Activated T-helper 1 cell treated with anti-CD3 and anti-CD28 coated beads, Interleukin-2, amount 50 U/mL, for 16 hours (primary cell): ENCODE data around the gene TMC4.
A peak's percentile ranks its signal among the peaks of the same experiment; 100 is the strongest.

Experiments
- DNase-seq, 2 donors: peaks; one replicate each; pipeline ENCODE4 v3.0.0-alpha.2; 2020; ENCODE audit warnings: low read depth in 1 of 2, low spot score in 1 of 2

The TMC4 gene

DNA sequence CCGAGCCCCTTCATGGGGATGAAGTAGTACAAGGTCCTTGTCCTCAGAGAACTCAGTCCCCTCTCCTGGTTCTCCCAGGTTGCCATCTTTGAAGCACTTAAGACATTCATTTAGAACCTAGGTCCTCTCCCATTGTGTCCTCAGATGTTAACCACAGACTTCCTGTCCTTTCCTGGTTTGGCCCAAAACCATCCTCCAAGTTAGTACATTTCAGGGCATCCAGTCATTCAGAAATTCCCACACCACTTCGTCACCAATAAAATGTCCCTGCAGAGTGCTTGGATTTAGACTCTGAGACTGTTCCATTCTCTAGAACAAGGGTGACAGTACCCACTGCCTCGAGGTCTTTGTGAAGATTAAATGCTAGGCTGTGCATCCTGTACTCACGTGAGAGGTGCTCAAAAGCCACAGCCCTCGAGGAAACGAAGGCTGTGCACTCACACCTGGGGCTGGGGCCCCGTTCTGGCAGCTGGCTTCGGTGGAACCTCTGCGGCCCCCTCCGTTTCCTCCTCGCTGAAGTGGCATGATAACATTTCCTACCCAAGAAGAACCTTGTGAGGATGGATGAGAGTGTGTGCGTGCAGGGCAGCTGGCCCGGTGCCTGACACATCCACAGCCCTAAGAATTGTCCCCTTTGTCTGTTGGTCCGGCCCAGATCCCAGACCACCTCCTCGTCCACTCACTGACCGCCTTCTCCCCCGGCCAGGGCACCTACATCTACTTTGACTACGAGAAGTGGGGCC lies 18.2 kb downstream of the TMC4 start:
- no peak for DNase-seq

GRCh38 chr19:54153731-54154326 lies 19.1 kb downstream of the TMC4 start:
- DNase-seq, result no peak

- no peak for DNase-seq
These were observed 20.0 kb downstream of the TMC4 start for GRCh38 chr19:54152878-54153524.

GRCh38 chr19:54152267-54152666 lies 20.7 kb downstream of the TMC4 start:
- DNase-seq, result no peak

DNA sequence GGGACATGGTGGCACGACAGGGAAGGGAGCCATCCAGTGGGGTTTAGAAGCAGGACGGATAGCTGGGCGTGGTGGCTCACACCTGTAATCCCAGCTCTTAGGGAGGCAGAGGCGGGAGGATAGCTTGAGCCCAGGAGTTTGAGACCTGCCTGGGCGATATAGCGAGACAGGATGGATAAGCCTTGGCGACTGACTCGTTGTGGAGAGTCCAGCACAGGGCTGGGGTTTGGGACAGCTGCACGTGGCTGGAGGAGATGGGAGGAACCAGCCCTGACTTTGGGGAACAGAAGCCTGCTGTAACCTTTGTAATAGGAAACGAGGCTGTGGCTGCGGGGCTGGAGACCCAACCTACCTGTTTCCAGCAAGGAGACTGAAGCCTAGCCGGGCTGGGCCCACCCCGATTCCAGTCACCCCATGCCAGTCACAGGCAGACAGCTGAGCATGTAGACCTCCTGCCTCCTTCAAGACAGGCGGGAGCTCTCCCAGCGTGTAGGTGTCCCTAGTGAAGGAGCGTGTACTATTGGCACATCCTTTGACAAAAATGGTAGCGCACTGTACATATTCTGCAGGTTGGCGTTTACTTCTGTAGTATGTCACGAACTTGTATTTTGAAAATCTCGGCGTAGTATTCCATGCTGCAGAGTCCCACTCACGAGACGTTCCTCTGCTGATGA lies 21.5 kb downstream of the TMC4 start:
- no peak for DNase-seq

DNA sequence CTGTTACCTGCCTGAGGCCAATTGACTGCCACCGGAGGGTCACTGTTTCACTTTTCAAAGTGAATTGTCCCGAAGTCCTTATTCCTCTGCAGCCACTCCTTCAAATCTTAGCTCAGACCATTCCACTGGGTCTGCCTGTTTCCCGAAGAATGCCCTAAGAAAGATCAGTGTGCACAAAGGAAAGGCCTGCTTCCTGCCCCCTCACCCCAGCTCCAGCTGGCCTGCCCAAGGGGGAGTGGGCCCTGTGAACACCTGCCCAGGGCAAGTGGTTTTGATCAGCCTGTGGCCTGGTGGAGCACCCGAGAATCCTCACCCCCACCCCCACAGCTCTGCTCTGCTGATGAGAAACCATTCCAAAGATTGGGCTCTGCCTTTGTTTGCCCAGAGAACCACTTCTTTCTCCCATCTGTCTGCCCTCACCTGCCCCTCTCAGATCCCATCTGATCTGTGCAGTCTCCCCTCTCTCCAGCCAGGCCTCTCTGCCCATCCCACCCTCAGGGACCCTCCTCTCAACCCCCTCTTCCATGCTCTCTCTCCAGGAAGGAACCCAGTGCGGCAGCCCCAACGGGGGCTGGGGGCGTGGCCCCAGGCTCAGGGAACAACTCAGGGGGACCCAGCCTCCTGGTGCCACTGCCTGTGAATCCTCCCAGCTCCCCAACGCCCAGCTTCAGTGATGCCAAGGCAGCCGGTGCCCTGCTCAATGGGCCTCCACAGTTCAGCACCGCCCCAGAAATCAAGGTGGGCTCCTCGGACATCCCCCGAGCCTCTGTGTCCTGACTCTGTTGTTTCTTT lies 23.7 kb downstream of the TMC4 start:
- DNase-seq, result no peak

DNA sequence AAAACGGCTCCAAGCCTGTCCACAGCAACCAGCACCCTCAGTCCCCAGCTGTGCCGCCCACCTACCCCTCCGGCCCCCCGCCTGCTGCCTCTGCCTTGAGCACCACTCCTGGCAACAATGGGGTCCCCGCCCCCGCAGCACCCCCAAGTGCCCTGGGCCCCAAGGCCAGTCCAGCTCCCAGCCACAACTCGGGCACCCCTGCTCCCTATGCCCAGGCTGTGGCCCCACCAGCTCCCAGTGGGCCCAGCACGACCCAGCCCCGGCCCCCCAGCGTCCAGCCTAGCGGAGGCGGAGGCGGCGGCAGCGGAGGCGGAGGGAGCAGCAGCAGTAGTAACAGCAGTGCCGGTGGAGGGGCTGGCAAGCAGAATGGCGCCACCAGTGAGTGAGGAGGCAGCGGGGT lies 24.8 kb downstream of the TMC4 start:
- DNase-seq, result no peak

DNA sequence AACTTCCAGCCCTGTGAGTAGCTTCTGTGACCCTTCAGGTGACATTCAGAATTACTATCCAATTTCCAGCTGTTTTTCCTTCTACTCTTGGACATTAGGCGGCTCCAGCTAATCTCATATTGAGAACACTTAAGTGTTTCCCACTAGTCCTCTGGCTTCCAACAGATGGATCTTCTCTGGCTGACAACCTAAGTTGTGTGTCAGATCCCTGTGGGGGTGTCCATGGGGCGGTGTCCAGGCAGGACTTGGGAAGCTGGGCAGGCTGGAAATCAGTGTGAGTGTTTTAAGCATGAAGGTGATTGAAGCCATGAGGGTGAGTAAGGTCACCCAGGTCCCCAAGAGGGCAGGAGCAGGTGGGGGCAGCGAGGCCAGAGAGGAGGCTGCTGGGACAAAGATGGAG lies 25.3 kb downstream of the TMC4 start:
- DNase-seq, result no peak

GRCh38 chr19:54145541-54146158 lies 27.3 kb downstream of the TMC4 start:
- DNase-seq, result no peak

DNA sequence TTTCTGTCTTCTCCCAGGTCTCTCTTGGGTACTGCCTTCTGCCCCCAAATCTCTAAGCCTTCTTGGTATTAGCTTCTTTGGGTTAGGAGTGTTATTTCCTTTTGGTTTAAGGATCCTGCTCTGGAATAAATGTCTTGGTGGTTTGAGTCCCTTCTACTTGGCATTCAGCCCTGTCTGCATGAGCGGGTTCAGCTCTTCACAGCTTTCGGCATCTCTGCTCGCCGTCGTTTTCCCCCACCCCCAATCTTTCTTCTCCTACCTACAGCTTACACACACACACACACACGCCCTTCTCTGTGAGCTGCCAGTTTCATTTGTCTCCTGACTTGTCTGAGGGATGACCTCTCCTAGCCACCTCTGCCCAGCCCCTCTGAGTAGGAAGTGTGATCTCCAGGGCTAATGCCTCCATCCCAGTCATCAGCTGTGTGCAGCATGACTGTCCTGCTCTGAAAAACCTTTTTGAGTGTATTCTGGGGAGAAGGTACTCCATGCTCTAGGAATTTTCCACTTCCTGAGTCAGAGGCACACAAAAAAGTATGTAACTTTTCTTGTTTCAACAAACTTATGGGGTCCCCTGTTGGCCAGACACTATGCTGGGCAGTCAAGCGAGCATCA lies 30.7 kb downstream of the TMC4 start:
- no peak for DNase-seq

DNA sequence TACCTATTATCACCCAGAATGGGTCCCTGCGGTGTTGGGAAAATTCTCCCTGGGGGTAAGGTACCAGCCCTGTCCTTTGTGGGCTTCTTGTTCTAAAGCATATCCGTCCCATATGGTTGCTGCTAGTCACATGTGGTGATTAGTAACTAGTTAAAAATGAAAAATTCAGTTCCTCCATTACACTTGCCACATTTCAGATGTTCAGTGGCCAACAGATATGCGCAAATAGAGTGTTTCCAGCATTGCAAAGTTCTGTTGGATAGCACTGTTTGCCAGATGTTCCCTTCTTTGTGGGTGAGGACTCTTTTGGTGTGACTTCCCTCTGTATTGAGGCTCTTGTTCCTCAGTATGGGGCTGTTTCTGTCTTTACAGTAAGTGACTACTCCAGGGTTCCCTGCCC lies 31.6 kb downstream of the TMC4 start:
- DNase-seq, result no peak

GRCh38 chr19:54138489-54139256 lies 34.3 kb downstream of the TMC4 start:
- no peak for DNase-seq

DNA sequence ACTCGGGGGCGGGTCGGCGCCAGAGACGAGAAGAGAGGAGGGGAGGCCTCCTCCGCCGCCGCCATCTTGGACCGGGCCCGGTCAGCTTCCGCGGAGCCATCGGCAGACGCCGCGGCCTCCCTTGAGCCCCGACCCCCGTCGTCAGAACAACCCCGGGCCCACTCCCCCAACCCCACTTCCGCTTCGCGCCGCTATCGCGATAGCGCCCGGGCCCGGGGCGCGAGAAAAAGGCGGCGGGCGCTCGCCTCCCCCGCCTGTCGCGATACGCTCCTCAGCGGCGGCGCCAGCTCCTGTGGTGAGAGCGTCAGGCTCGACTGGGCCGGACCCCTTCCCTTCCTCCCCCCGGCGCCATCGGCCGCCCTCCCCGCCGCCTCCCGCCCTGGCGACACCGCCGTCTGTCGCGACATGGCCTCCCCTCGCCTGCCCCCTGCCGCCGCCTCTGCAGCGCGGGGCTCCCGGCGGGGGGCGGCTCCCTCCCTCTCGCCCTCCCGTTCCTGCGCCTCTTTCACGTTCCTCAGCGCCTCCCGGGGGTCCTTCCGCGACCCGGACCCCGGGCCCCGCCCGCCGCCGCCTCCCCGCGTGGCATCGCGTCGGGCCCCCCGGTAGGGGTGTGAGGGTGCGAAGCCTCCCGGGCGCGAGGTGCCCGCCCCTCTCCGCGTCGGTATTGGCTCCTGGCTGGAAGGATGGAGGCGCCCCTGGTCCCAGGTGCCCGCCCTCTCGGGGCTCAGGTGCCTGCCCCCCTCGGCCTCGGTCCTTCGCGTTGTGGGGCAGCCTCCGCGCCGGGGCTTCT lies 35.1 kb downstream of the TMC4 start, which contains the start of gene CNOT3:
Gene CNOT3 (plus strand): TSS at position 64 of the 790 bp plus-strand sequence. CDS start 5,217 bp downstream, outside the sequence.
- DNase-seq, result peak in 1 of 2 donors; percentile 33

DNA sequence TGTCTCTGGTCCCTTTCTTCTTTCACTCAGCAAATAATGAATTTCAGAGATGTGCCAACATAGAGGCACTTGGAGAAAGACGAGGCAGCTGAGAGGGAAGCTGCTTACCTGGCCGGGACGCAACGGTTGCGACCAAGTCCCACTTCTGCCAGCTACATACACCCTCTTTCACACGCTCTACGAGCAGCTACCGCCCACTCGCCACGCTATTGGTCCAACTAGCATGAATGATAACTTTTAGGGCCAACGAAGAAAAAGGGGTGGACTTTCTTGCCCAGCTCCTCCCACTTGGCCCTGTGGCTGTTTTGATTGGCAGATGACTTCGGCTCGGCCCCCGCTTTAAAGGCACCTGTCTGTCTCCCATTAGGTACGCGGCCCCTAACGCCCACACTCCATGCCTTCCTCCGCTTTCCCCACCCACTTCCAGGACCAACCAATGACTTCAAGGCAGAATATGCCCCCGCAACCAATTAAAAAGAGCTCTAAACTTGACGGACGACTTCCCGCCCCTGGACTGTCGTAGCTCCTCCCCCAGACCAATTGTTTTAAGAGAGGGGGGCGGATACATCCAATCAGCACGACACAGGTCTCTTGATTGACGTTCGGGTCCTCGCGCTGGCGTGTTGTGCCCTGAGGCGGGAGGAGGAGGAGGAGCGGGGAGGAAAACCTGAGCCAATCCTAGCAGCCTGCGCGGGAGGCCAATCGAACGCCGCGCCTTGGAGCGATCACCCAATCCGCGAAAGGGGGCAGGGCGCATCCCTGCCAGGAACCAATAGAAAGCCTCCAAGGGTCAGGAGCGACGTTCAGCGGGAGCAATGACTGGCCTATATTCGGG lies 35.9 kb downstream of the TMC4 start:
- DNase-seq, result peak; percentile 96 to 99

DNA sequence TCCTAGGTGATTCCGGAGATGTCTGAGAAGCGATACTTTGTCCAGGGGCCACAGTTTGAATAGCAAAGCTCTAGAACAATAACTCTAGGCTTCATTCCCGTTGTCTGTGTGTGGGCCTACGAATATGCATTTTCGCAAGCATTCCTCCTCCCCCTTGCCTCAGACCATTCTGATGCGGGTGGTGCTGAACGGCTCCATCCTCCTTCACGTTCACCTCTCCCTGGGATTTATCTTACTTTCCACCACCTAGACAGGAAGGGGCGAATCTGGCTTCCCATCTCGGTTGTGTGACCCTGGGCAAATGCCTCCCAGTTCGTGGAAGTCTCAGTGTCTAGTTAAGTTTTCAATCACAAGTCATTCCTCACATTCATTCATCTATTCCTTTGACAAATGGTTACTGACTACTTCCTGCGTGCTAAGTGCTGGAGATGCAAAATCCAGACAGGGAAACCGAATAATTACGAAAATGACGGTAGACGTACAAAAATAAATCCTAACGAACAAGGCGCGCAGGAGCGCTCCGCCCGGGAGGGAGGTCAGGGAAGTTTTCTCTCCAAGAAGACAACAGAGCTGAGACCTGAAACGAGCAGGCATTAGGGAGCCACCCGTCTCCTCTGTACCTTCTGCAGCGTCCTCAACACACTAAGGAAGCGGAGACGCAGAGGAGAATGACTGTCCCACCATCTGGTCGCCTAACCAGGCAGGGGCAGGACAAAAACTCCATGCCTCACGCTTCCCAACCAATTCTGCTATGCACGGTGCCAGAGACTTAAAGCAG lies 36.7 kb downstream of the TMC4 start:
- no peak for DNase-seq

- no peak for DNase-seq
These were observed 38.9 kb downstream of the TMC4 start for GRCh38 chr19:54133957-54134590.
